Smooth muscle cell (in vitro differentiated cells): ENCODE data around the gene NUP42. TPM values are rescaled to one million over a fixed set of nuclear protein-coding genes. Genes with fewer than 3 reads are reported as not detected.

Source experiments
- DNase-seq: peaks from one replicate; lab custom pipeline; 2025; ENCODE audit not compliant: unreplicated experiment; lab: John Stamatoyannopoulos, UW
- H2AFZ ChIP-seq: fragments of 200-600 bp; sonication (generic); 2 replicates; pipeline ENCODE4 v1.6.0; 2016; ENCODE audit warnings: antibody characterized with exemption, low read depth, mild to moderate bottlenecking
- H3F3A ChIP-seq: fragments of 200-600 bp; sonication (generic); 2 replicates; pipeline ENCODE4 v1.6.0; 2017; ENCODE audit warnings: antibody characterized with exemption, low read depth
- H3K27ac ChIP-seq: fragments of 200-600 bp; sonication (generic); 2 replicates; pipeline ENCODE4 v1.5.1; 2016; ENCODE audit warnings: low read depth, mild to moderate bottlenecking
- H3K27me3 ChIP-seq: fragments of 200-600 bp; sonication (generic); 2 replicates; pipeline ENCODE4 v1.6.1; 2016; ENCODE audit warnings: low read depth, mild to moderate bottlenecking
- H3K36me3 ChIP-seq: fragments of 200-600 bp; sonication (generic); 2 replicates; pipeline ENCODE4 v1.5.1; 2016; ENCODE audit warnings: low read depth
- H3K4me1 ChIP-seq: fragments of 200-600 bp; sonication (generic); 2 replicates; pipeline ENCODE4 v1.5.1; 2016; ENCODE audit warnings: low read depth
- H3K4me2 ChIP-seq: fragments of 200-600 bp; sonication (generic); 2 replicates; pipeline ENCODE4 v1.6.0; 2016; ENCODE audit warnings: mild to moderate bottlenecking
- H3K4me3 ChIP-seq: fragments of 200-600 bp; sonication (generic); 2 replicates; pipeline ENCODE4 v1.5.1; 2016; ENCODE audit warnings: mild to moderate bottlenecking
- H3K79me2 ChIP-seq: fragments of 200-600 bp; sonication (generic); 2 replicates; pipeline ENCODE4 v1.6.0; 2016; ENCODE audit warnings: low read depth, mild to moderate bottlenecking
- H3K9ac ChIP-seq: fragments of 200-600 bp; sonication (generic); 2 replicates; pipeline ENCODE4 v1.6.0; 2016; ENCODE audit warnings: low read depth
- H3K9me3 ChIP-seq: fragments of 200-600 bp; sonication (generic); replicated peaks from 2 replicates; pipeline ENCODE4 v1.5.1; 2016; ENCODE audit warnings: low read depth
- H4K20me1 ChIP-seq: fragments of 200-600 bp; sonication (generic); 2 replicates; pipeline ENCODE4 v1.6.0; 2016; ENCODE audit warnings: low read depth
- WGBS: methylation state at CpG from one replicate; pipeline ENCODE4 v1.1.7; 2016; ENCODE audit warnings: low lambda C conversion rate; 5-methylcytosine and 5-hydroxymethylcytosine counted together
- polyA plus RNA-seq: library from polyadenylated mRNA; unstranded; fragments of >200 nt; fragmentation: Nextera tagmentation; extraction: Ambion mirVana; gene quantifications from 2 replicates; pipeline ENCODE4 v1.2.1, GENCODE V29; 2016
- total RNA-seq: library from RNA; depleted of rRNA; stranded (reverse); fragments of >200 nt; gene quantifications from 2 replicates; pipeline ENCODE4 v1.2.3, GENCODE V29; 2014
- TF ChIP-seq, protein P1 (sequence below): fragments of 200-600 bp; sonication (generic); IDR thresholded peaks from 2 replicates; pipeline ENCODE4 v1.5.1; 2017; ENCODE audit warnings: borderline replicate concordance, mild to moderate bottlenecking, antibody characterized with exemption; ENCODE audit not compliant: insufficient read depth, poor library complexity, severe bottlenecking

NUP42 gene
- total and polyA plus RNA-seq, 2 experiments from 2014 or later: 16.4 to 18.1 TPM

DNA sequence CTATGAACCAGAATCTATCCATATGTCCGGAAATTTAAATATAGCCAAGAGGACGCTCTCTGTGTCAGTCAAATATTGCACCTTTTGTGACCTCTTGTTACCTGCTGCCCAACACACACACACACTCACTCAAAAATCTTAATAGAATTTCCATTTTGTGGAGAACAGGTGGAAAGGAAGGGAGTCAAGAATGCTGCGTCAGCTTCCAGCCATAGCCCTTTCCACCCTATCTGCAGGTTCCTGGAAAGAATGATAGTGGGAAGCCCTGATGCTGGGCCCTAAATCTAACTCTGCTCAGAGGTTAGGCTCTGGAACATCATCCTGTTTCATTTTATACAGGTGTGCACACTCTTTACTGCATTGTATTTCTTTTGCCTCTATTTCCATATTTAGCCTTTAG lies 55.2 kb downstream of the NUP42 start:
- TF ChIP-seq, protein P1, sequence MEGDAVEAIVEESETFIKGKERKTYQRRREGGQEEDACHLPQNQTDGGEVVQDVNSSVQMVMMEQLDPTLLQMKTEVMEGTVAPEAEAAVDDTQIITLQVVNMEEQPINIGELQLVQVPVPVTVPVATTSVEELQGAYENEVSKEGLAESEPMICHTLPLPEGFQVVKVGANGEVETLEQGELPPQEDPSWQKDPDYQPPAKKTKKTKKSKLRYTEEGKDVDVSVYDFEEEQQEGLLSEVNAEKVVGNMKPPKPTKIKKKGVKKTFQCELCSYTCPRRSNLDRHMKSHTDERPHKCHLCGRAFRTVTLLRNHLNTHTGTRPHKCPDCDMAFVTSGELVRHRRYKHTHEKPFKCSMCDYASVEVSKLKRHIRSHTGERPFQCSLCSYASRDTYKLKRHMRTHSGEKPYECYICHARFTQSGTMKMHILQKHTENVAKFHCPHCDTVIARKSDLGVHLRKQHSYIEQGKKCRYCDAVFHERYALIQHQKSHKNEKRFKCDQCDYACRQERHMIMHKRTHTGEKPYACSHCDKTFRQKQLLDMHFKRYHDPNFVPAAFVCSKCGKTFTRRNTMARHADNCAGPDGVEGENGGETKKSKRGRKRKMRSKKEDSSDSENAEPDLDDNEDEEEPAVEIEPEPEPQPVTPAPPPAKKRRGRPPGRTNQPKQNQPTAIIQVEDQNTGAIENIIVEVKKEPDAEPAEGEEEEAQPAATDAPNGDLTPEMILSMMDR: no peak
- Histone ChIP-seq H3K36me3 (no peaks in the 10 kb centered on the region), H3K9me3 (no peaks in the 10 kb centered on the region), H3K4me1 (no peaks in the 10 kb centered on the region), H3K27me3 (no peaks in the 10 kb centered on the region), H3K9ac (no peak overlapping the region), H3K27ac (no peak overlapping the region), H3K4me3 (no peak overlapping the region), H4K20me1 (no peaks in the 10 kb centered on the region), H3K4me2 (no peak overlapping the region), H3F3A (no peaks in the 10 kb centered on the region), H3K79me2 (no peaks in the 10 kb centered on the region), H2AFZ (no peak overlapping the region)
- no peak for DNase-seq
- WGBS: 93% methylated on average over 3 of the region's 3 CpGs

DNA sequence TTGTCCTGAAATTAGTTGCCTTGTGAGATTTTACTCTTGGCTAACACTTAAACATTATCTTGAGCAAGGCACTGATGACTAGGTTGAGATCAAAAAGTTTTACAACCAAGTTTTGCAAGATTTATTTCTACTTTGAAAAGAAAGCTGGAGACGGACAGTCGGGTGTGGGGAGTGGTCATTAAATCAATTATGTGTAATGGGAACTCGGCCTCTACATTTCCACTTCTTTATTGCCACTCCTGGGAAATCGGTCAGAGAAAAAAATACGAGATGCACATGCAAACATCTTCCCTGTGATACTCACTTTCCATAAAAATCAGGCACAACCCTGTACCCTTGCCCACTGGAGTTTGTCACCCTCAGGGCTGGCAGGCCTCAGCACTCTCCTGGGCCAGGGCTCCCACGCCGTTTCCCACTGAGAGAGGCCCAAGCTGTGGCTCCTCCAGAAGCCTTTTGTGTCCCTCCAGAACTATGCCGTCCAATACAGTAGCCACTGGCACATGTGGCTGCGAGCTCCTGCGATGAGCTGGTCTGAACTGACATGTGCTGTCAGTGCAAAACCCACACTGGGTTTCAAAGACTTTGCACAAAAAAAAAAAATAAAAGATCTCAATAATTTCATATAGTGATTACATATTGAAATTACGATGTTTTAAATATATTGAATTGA lies 57.3 kb downstream of the NUP42 start:
- no peaks in the 10 kb centered on the region for H3K36me3 ChIP-seq
- H3K9me3 ChIP-seq: no peaks in the 10 kb centered on the region
- H3K4me2 ChIP-seq: no peak overlapping the region
- no peak overlapping the region for H3K4me3 ChIP-seq
- no peaks in the 10 kb centered on the region for H3K27me3 ChIP-seq
- H3K4me1 ChIP-seq: no peaks in the 10 kb centered on the region
- H3F3A ChIP-seq: no peaks in the 10 kb centered on the region
- H3K27ac ChIP-seq: no peak overlapping the region
- no peak overlapping the region for H2AFZ ChIP-seq
- 88% methylated on average over 11 of the region's 11 CpGs for WGBS
- TF ChIP-seq, protein P1: no peak
- H3K9ac ChIP-seq: no peak overlapping the region
- H4K20me1 ChIP-seq: no peaks in the 10 kb centered on the region
- DNase-seq: no peak
- H3K79me2 ChIP-seq: no peaks in the 10 kb centered on the region

DNA sequence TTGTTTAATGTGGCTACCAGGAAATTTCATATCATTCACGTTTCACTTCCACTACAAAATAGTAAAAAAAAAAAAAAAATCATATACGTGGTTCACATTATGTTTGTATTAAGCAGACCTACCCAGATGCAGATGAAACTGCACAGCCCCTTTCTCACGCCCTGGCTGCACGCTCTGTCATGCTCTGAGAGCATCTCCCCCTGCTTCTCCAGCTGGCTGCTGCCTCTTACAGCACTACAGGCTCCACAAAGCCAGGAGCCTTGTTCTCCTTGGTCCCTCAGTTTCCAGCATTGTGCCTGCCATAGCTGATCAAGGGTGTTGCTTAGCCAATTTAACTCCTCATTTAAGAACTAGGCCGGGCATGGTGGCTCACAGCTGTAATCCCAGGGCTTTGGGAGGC lies 57.9 kb downstream of the NUP42 start:
- H3K27ac ChIP-seq: no peak overlapping the region
- no peak overlapping the region for H2AFZ ChIP-seq
- H4K20me1 ChIP-seq: no peaks in the 10 kb centered on the region
- no peak for DNase-seq
- no peaks in the 10 kb centered on the region for H3K4me1 ChIP-seq
- TF ChIP-seq, protein P1: no peak
- H3F3A ChIP-seq: no peaks in the 10 kb centered on the region
- H3K4me3 ChIP-seq: no peak overlapping the region
- no peak overlapping the region for H3K9ac ChIP-seq
- WGBS: 94% methylated on average over 5 of the region's 5 CpGs
- no peaks in the 10 kb centered on the region for H3K27me3 ChIP-seq
- no peaks in the 10 kb centered on the region for H3K36me3 ChIP-seq
- H3K9me3 ChIP-seq: no peaks in the 10 kb centered on the region
- no peak overlapping the region for H3K4me2 ChIP-seq
- no peaks in the 10 kb centered on the region for H3K79me2 ChIP-seq

DNA sequence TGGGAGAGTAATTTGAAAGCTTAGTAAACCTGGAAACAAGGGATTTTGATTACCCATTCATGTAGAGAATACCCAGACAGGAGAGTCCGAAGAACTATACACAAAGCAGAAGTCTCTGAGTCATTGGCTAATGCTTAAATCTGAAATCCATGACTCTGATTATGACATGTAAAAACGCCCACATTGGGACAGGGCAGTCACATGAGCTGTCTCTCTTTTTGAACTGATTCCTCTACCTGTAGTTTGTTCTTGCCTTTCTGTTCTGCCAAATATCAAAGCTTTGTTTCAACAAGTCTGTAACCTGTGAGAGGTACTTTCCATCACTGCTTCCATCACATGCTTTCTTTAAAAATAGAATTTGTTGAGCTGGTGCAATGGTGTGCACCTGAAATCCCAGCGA lies 60.5 kb downstream of the NUP42 start:
- no peaks in the 10 kb centered on the region for H3K9me3 ChIP-seq
- H3K4me1 ChIP-seq: peaks cover 5% of the 10 kb centered on the region
- no peaks in the 10 kb centered on the region for H3K36me3 ChIP-seq
- H3F3A ChIP-seq: peaks cover 8% of the 10 kb centered on the region
- no peak overlapping the region for H3K9ac ChIP-seq
- no peak for DNase-seq
- H3K27ac ChIP-seq: peak overlapping the region; percentile 39
- H3K4me2 ChIP-seq: no peak overlapping the region
- H4K20me1 ChIP-seq: no peaks in the 10 kb centered on the region
- H3K79me2 ChIP-seq: no peaks in the 10 kb centered on the region
- WGBS: 52% methylated on average over 3 of the region's 3 CpGs
- TF ChIP-seq, protein P1: no peak
- no peak overlapping the region for H2AFZ ChIP-seq
- no peaks in the 10 kb centered on the region for H3K27me3 ChIP-seq
- no peak overlapping the region for H3K4me3 ChIP-seq
